ENCODE measurements around the gene OR51E1.

OR51E1 gene

DNA sequence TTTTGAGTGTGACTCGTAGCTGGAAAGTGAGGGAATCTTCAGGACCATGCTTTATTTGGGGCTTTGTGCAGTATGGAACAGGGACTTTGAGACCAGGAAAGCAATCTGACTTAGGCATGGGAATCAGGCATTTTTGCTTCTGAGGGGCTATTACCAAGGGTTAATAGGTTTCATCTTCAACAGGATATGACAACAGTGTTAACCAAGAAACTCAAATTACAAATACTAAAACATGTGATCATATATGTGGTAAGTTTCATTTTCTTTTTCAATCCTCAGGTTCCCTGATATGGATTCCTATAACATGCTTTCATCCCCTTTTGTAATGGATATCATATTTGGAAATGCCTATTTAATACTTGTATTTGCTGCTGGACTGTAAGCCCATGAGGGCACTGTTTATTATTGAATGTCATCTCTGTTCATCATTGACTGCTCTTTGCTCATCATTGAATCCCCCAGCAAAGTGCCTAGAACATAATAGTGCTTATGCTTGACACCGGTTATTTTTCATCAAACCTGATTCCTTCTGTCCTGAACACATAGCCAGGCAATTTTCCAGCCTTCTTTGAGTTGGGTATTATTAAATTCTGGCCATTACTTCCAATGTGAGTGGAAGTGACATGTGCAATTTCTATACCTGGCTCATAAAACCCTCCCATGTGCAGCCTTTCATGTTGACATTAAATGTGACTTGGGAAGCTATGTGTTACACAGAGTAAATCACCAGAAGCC is 11.0 kb downstream of the OR51E1 start:
- no peak for DNase-seq

DNA sequence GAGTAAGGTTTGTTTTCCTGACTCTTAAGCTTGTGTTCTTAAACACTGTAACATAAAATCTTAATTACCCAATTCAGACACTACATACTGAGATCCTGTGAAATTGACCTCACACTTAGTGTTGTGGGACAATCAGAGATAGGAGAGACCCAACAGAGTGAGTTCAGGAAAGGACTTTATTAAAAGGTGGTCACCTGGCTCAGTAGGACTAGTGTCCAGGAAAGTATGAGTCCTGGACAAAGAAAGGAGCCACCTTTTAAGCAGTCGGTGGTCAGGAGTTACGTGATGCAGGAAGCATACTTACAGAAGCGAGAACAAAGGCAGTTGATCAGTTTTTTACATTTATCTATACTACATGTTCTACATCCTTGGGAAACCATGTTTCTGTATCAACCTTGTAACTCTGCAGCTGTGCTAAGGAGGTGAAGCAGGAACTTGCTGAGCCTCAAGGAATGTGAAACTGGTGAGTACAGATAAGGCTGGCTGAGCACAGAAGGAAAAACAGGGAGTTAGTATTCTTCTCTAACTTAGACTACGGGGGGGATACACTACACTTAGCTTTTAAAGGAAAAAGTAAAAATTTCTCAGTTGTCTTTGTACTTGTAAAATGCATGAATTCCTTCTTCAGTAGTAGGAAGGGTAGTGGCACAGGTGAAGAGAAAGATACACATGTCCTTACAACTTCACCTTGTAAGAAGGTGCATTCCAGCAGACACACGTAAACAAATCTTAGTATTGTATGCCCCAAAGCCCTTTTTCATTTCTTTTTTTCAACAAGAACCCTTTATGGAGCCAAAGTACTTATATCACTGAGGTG is 15.1 kb downstream of the OR51E1 start:
- no peak for DNase-seq

DNA sequence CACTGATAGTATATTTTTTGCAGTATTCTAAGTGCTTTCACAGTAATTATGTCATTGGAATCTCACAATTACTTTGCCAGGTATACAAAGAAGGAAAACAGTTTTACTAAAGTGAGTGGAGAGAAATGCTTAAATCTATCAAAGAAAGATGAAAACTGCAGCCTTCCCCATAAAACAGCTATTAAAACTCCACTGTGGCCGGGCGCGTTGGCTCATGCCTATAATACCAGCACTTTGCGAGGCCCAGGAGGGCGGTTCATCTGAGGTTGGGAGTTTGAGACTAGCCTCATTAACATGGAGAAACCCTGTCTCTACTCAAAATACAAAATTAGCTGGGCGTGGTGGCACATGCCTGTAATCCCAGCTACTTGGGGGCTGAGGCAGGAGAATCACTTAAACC is 19.1 kb downstream of the OR51E1 start:
- DNase-seq, result no peak

DNA sequence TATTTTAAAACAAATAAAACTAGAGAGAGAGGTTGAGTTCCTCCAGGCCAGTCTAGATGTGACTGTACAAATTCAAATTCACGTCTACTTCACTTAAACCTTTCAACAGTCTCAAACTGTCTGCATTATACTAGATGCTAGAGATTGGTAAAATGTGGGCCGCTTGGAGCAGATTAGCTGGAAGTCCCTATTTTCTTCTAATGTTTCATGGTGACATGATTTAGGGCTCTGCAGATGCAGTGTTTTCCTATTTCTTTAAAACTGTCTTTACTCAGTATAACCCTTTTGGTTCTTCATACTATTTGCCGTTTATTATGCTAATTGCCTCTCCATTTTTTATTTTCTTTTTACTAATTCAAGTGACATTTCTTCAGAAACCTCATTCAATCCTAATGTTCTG is 20.4 kb downstream of the OR51E1 start:
- no peak for DNase-seq

DNA sequence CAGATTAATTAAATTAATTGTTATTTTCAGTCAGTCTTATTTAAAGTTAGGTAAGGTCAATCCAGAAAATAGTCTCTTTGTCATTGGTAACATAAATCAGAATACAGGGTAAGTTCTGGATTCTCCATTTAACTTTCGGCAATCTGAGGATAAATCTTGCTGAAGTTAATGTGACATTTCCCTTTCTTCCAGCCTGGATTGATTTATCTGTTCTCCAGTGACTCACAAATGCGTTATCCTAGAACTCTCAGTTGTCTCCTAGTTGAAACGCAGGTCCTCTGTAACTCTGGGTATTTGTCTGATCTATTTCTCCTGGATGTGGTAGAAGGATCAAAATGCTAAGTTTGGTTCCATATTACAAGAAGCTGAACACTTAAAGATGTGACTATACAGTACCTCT is 21.0 kb downstream of the OR51E1 start:
- no peak for DNase-seq

DNA sequence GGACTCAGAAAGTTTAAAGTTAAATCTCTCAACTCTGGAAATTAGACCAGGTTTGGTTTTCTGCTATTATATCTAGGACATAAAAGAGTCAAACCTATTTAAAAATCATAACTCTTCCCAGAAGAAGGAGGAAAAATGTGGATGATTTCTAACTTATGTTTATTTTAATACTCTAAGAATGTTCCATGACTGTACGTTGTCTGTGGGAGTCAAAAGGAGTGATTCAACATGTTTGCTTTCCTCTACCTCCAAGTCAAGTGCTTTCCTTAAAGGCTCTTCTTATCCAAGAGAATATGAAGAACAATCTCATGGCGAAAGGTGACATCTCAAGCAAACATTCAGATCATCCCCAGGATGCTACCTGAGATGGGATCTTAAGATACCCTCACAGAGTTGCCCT is 21.6 kb downstream of the OR51E1 start:
- no peak for DNase-seq

DNA sequence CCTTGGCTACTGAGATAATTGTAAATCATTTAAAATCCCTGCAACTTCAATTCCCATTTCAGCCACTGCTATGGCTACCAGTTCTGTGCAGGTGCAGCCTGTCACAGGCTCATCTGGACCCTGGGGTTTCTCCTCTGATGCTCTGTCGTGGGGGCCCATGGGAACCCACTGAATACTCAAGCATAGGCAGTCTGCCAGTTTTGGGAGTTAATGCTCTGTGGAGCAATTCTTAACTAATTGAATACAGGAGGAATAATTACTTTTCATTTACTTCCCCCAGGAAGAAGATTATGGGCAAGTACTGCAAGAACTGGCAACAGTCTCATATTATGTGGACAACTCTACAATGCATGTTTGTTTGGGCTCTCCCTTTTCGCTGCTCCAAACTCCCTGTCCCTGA is 28.0 kb downstream of the OR51E1 start:
- DNase-seq, result no peak

DNA sequence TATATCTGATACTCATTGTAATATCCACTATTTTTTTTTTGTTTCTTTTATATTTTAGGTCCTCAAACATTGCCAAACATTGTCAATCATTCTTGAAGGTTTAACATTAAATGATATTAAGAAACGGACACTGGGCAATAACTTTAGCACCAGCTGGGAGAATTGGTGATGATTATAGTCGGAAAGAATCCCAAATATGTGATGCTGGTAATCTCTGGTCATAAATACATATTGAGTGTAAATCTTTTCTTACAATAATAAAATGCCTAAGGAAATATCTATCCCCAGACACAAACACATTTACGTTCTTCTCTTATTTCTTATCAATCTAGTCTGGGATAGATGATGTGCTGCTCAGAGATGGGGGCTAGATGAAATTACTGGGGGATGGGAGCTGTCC is 28.7 kb downstream of the OR51E1 start:
- DNase-seq, result no peak

DNA sequence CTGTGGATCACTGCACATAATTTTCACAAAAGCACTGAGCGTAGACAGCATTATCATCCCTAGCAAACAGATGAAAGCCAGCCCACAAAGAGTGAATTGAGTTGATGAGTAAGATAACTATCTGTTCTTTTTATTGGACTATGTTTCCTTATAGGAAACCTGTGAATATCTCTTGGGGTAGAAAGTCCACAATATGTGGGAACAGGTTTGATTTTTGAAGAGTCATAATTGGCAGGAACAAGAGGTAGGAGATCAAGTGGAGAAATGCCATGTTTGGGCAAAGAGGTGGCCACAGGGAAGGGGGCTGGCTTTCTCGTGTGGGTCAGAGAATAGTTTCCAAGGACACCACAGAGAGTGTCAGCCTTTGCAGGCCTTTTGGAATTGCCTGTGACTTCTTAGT is 30.0 kb downstream of the OR51E1 start:
- no peak for DNase-seq

DNA sequence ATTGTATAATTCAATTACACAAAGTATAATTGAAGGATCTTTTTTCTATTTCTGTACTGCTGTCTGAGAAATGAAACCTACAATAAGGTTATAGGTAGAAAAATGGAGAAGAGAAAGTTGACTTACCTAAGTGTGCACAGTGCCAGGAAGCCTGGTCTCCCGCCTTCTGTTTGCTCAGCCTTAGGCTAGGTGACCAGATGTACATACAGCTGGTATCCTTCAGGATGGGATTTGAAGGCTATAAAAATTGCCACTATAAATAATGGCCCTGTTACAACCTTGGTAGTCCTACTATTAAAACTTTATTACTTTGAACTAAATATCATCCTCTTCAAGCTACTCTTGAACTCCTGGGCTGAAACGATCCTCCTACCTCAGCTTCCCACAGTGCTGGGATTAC is 34.2 kb downstream of the OR51E1 start:
- no peak for DNase-seq

DNA sequence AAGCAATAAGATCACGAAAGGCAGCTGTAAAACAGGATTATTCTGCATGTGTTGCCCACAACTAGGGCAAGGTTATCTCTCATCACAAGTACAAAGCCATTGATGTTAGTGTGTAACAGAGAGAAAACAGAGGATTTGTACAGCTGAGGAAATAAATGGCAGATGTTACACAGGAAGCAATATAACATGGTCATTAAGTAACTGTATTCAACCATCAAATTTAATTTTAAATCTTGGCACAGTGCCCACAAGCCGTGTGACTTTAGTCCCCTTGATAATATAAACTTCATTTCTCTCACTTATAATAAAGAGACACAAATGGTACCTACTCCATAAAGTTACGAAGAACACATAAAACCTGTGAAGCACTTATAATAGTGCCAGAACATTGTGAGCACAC is 36.6 kb downstream of the OR51E1 start:
- DNase-seq, result peak; percentile 55

DNA sequence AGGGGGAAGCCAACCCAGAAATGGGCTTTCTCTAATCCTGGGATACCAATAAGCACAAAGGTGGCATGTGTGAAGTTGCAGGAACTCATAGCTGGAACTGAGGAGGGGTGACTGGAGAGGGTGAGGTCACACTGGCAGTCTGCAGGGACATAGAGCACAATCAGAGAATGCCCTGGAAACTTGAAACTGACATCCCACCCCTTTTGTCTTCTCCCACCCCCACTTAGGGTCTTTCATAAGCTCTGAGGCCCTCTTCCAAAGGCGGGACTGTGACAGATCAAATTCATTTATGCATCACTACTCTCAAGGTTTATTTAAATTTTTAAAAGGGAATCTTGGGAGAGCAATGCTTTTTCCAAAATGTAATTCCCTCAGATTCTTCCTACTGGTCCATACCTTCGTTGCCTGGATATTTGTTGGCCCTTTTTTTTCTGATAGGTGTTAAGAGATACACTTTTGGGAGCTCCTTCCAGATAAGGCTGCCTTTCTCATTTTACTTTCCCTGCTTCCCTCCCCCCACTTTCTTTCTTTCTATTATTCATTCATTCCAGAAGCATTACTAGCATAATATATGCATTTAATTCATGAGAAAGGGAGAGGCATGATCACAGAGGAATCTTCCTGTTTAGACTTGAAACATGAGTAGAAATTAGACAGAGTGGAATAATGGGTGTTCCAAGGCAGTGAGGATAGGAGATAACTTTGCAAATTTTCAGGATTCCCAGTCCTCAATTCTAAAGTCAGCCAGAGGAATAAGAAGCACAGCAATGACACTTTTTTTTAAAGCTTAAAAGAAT is 39.0 kb downstream of the OR51E1 start:
- DNase-seq, result no peak

DNA sequence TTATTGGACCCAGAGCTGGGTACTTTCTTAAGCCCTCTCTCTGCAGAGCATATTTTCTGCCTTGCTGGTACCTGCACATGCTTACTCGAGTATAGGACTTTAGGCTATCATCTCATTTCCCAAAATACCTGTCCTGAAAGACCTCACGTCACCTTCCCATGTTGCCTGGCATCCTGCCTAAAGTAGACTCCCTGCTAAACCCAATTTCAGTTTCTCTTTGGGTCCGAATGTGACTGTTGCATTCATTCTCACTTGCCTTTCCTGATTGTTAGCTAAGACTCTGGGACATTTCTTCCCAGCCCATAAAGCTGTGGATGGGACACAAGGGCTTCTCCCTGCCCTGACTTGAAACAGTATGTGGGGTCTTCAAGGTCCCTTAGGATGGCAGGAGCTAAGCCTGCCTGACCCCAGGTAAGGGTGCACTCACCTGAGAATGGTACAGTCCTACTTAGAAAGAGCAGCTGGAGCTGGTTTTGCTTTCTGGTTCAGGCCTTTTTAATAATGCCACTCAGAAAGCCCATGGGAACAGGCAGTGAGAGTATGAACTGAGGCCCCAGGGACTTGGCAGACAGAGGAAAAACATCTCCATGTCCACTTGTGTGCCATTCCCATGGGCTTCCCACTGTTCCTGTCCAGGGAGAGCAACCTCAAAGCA is 41.0 kb downstream of the OR51E1 start:
- no peak for DNase-seq

DNA sequence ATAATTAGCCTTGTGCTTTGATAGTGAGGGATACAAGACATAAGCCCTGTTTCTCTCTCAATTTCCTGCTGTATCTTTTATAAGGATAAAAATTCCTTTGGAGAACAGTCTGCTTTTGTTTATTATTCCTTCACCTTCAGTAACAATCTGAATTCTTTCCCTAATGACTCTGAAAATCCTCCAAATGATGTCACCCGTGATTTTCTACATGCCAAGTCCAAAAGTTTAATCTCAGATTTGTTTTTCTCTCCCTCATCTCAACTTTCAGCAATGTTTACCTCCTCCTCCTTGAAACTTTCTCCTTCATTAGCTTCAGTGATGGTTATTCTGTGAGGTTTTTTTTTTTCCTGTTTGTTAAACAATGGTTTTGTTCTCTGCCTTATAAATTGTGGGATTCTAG is 51.7 kb downstream of the OR51E1 start:
- DNase-seq, result no peak

DNA sequence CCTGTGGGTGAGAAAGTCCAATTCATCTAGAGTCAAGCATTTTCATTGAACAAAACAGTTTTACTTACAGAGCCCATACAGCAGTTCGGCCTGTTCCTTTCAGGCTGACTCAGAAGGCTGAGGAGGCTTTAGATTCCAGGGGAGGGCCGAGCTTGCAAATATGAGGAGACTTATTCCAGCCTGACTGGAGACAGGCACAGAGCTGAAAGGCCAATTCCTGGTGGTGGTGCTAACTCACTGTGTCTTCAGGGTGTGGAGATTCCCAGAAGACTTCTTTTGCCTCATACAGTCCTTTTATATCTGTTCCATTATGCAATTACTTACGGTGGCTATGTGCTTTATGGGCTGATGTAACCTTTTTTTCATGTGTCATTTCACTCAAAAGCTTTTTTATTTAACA is 53.8 kb downstream of the OR51E1 start, which contains the start of gene OR51E2:
OR51E2 (minus strand) TSS at position 269 of the 400 bp plus-strand sequence. CDS start 15,142 bp downstream, outside the sequence.
- DNase-seq, result peak; percentile 69

DNA sequence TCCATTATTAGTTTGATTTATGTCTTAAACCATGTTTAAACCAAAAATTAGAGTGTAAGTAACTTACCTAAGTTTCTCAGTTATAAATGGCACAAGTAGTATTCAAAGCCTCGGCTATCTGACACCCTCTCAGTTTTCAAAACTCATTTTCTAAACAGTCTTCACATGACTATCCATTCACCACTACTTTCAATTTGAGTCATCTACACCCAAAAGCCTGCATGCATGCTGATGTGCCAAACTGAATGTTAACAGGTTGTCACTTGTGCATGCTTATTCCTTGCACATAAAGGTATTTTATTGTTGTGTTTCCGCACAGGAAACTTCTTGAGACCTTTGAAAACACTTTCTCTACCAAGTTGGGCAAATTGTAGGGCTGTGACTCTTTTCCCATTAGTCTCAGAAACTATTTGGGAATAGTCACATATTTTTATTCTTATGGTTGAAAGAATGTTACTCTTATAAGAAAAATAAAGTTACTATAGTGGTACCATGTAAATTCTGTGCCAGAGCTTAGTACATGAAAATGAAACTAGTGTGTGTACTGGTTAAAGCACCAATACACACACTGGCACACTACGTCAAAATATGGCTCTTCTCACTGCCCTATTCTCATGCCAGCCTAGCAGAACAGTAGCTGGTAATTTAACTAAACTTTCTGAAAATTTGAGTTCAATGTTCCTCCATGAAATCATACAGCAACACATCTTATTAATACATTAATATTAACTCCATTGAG is 56.1 kb downstream of the OR51E1 start:
- DNase-seq, result no peak

DNA sequence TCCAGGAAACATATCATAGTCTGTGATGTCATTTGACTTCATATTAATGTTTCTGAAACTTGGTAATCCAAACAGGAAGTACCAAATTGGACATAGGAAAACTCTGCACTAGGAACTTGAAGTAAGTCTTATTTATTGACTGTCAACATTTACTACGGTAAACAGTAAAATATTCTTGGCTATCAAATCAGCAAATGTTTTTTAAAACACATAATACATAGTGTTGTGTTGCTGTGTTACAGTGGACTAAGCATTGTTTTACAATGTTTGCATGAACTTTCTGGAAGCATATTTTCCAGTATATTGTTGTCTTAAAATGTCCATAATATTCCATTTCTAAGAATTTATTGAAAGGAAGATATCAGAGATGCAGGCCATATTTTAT is 56.6 kb downstream of the OR51E1 start:
- no peak for DNase-seq

DNA sequence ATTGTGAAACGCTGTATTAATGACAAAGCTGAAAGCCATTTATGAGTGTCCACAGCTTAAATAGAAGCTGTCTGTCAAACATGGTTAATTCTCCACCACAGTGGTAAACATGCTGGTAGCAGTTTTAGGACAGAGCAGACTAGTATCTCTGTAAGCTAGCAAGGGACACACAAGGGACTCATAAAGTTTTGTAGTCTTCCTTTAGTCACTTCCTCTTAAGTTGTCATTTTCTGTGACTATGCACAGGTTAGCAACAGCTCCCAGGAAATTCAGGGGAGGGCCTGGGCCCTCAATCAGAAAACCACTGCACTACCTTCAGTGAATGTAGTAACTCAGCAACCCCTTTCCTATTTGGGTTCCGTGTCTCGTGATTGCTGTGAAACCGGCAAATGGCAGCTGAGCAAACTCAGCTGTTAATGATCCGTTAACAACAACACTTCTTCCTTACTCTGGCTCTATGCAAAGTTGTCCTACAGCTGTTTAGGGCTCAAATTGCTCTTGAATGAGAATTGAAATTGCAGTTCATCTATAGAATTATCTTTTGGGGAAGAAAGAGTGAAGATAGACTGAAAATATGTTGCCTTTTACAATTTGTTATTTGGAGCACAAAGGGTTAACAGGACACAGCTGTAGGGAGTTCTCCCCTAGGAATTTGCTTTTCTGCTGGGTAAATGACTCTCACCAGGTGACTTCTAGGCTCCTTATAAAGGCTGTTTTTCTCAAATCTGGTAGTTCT is 60.4 kb downstream of the OR51E1 start, which contains the start of gene MMP26:
MMP26 (plus strand) TSS at position 731 of the 736 bp plus-strand sequence.
- DNase-seq, result peak; percentile 60

DNA sequence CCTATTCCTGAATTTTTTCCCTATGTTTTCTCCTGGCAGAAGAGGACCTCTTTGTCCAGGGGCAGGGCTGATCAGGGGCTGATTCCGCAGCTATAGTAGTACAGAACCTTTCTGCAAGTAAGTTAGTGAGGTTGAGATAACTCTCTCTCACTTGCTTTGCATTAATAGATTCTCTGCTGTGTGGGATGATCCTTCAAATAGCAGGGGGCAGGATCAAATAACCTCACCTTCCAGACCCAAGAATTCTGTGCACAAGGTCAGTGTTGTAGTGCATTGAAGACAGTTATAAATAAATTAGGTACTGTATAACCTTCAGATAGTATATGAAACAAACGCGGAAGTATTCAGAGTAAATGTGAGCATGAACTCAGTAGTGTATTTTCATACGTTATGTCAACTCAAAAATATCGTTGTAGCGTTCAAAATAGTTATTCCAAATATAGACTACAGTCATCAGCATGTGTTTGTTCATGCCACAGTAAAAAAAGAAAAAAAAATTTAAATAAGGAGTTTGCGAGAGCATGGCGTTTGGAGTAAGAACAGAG is 61.1 kb downstream of the OR51E1 start:
- DNase-seq, result no peak

All from NCI-H1436 treated with DMSO at 0.1 percent for 48 hours (cell line).